Measurements from ENCODE around the gene AGPAT1. TPM values are rescaled to one million over a fixed set of nuclear protein-coding genes. Genes with fewer than 3 reads are reported as not detected.
"Not testable (repeated sequence)": the region's sequence is repeated elsewhere in the genome, so short reads cannot be mapped to it uniquely, and the experiment has no call there.

The AGPAT1 gene
- total RNA-seq, 1 experiment from 2014 or later: 58.9 TPM

- POLR2A ChIA-PET (ENCODE audit: unreplicated experiment): no interaction called here
- H3K4me1 ChIP-seq (replicated peaks; ENCODE audit: insufficient read depth): peaks cover 18% of the 10 kb centered on the region
- BruUV-seq (replicated peaks): no TSS peak
These were observed 18.5 kb upstream of the AGPAT1 start for GRCh38 chr6:32194388-32194787.

GRCh38 chr6:32193096-32193495 is 17.2 kb upstream of the AGPAT1 start:
- Histone ChIP-seq H3K4me1 (replicated peaks; ENCODE audit: insufficient read depth) (peaks cover 25% of the 10 kb centered on the region), H3F3A (ENCODE audit: insufficient read depth, low read depth) (peaks cover 13% of the 10 kb centered on the region), H3K79me2 (ENCODE audit: low read depth) (peaks cover 15% of the 10 kb centered on the region)
- H3K9me3 ChIP-seq (ENCODE audit: insufficient read depth, low read depth); H3K27ac ChIP-seq; H3K4me3 ChIP-seq; H4K20me1 ChIP-seq (ENCODE audit: insufficient read depth); BruUV-seq (replicated peaks); H2AFZ ChIP-seq; DNase-seq; POLR2A ChIA-PET (ENCODE audit: unreplicated experiment); H3K9me2 ChIP-seq (ENCODE audit: insufficient read depth); CTCF ChIA-PET; H3K4me2 ChIP-seq; H3K36me3 ChIP-seq (ENCODE audit: low read depth); H3K27me3 ChIP-seq (ENCODE audit: insufficient read depth, low read depth): not testable (repeated sequence)
- intact Hi-C loops (cut with micrococcal nuclease; ENCODE audit: unreplicated experiment): loop anchor here (10.0 kb wide), 2 partner anchors 648 to 782 kb away; partner anchors contain the start of genes ATP6V1G2, DDX39B and NFKBIL1

More at GRCh38 chr6:32194388-32194787, 18.5 kb upstream of the AGPAT1 start:
- DNase-seq: no peak
- no peak overlapping the region for H3K27ac ChIP-seq
- H2AFZ ChIP-seq: no peak overlapping the region
- no peaks in the 10 kb centered on the region for H3K9me3 ChIP-seq (ENCODE audit: insufficient read depth, low read depth)
- H3K4me2 ChIP-seq: peak overlapping the region; percentile 93; the same call in 1 of the 2 replicates
- no peaks in the 10 kb centered on the region for H4K20me1 ChIP-seq (ENCODE audit: insufficient read depth)
- TF ChIP-seq CTCF (conservative IDR thresholded peaks at IDR 0.05) (no peak), EZH2 (IDR thresholded peaks at IDR 0.05; ENCODE audit: low read depth) (no peak)
- no peaks in the 10 kb centered on the region for H3K9me2 ChIP-seq (ENCODE audit: insufficient read depth)
- H3F3A ChIP-seq (ENCODE audit: insufficient read depth, low read depth): peaks cover 17% of the 10 kb centered on the region
- CTCF ChIA-PET: no interaction called here
- no peak overlapping the region for H3K4me3 ChIP-seq
- peaks cover 3% of the 10 kb centered on the region for H3K79me2 ChIP-seq (ENCODE audit: low read depth)
- H3K36me3 ChIP-seq (ENCODE audit: low read depth): no peaks in the 10 kb centered on the region
- intact Hi-C loops (cut with micrococcal nuclease; ENCODE audit: unreplicated experiment): loop anchor here (10.0 kb wide), 2 partner anchors 650 to 780 kb away; partner anchors contain the start of genes ATP6V1G2, DDX39B and NFKBIL1
- H3K27me3 ChIP-seq (ENCODE audit: insufficient read depth, low read depth): no peaks in the 10 kb centered on the region

GRCh38 chr6:32192608-32193039 is 16.7 kb upstream of the AGPAT1 start, which contains the start of gene GPSM3:
Gene GPSM3 (minus strand): TSS chr6:32192643. CDS start chr6:32192513, 130 bp downstream.
- Histone ChIP-seq H4K20me1 (ENCODE audit: insufficient read depth) (no peaks in the 10 kb centered on the region), H3K36me3 (ENCODE audit: low read depth) (0 out of 2 replicates have a peak, but pooled peaks cover 2% of the 10 kb centered on the region), H3K27ac (no peak within 1 kb of the TSS), H2AFZ (no peak within 1 kb of the TSS), H3K4me2 (peak within 1 kb of the TSS; percentile 21; the same call in 1 of the 2 replicates), H3K27me3 (ENCODE audit: insufficient read depth, low read depth) (no peaks in the 10 kb centered on the region), H3K4me3 (no peak within 1 kb of the TSS), H3K4me1 (replicated peaks; ENCODE audit: insufficient read depth) (peaks cover 25% of the 10 kb centered on the region), H3K9me2 (ENCODE audit: insufficient read depth) (no peaks in the 10 kb centered on the region), H3K79me2 (ENCODE audit: low read depth) (peaks cover 18% of the 10 kb centered on the region), H3K9me3 (ENCODE audit: insufficient read depth, low read depth) (no peaks in the 10 kb centered on the region), H3F3A (ENCODE audit: insufficient read depth, low read depth) (peaks cover 8% of the 10 kb centered on the region)
- BruUV-seq (replicated peaks): no TSS peak
- POLR2A ChIA-PET (ENCODE audit: unreplicated experiment): no interaction called here
- intact Hi-C loops (cut with micrococcal nuclease; ENCODE audit: unreplicated experiment): loop anchor here (10.0 kb wide), 2 partner anchors 648 to 782 kb away; partner anchors contain the start of genes ATP6V1G2, DDX39B and NFKBIL1
- no peak for DNase-seq
- TF ChIP-seq CTCF (conservative IDR thresholded peaks at IDR 0.05) (no peak), EZH2 (IDR thresholded peaks at IDR 0.05; ENCODE audit: low read depth) (no peak)
- CTCF ChIA-PET: interaction anchor here (0.6 kb wide), 1 partner anchor 32 kb away, joined by 6 read pairs; no protein-coding TSS in a partner anchor
